ENCODE measurements around the gene RGPD6. TPM values are rescaled to one million over a fixed set of nuclear protein-coding genes. Genes with fewer than 3 reads are reported as not detected.
"Not testable (repeated sequence)": the region's sequence is repeated elsewhere in the genome, so short reads cannot be mapped to it uniquely, and the experiment has no call there.

RGPD6 gene
- polyA plus RNA-seq, 3 donors: 25.4 to 42.1 (median 35.3) TPM

DNA sequence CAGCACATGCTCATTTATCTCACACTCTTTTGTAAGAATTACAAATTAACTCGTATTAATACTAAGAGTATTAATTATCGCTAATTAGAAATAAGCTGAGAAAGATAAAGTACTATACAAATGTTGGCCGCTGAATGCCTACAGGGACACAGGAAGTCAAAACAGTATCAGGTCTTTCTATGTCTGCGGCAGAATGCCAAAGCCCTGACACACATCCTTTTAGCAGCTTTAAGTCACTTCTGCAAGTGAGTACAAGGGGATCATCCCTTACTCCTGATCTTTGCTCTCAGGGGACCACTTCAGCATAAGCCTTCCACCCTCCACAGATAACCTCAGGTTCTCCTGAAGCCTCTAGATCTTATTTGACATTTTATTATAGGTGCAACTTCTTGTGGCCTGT lies 94.3 kb downstream of the RGPD6 start:
- not testable (repeated sequence) for DNase-seq (ENCODE audit: low read depth in 3 of 3, low spot score in 2 of 3)

DNA sequence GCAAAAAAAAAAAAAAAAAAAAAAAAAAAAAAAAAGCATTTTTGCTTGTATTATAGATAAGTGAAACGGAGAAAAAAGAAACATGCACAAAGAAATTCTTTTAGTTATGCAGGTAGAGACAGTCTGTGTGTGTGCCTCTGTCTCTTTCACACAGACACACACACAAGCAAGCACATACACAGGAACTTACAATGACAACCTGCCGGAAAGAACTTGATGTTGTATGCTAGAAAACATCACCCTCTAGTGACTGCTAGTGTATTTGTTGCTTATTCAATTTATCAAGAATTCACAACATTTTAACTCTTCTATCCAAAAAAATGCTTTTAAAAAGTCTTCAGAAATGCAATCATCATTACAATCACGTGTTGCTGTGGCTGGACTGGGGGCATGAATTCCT lies 95.8 kb downstream of the RGPD6 start:
- not testable (repeated sequence) for DNase-seq (ENCODE audit: low read depth in 3 of 3, low spot score in 2 of 3)

DNA sequence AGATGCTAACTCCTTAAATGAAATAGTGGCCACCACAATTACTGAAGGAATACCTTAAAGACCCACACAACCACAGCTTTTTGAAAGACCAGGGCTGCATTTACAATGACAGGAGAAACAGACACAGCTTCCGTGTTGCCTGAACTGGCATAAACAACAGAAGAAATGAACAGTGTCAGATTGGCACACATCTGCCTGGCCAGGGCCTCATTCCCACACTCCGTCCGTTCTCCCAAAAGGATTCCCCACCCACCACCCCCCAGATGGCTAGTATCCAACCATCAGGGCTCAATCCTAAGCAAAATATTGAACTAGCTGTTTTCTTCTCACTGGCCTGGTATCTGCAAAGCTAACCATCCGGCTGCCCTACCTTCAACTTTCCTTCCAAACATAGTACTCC lies 96.9 kb downstream of the RGPD6 start:
- not testable (repeated sequence) for DNase-seq (ENCODE audit: low read depth in 3 of 3, low spot score in 2 of 3)

DNA sequence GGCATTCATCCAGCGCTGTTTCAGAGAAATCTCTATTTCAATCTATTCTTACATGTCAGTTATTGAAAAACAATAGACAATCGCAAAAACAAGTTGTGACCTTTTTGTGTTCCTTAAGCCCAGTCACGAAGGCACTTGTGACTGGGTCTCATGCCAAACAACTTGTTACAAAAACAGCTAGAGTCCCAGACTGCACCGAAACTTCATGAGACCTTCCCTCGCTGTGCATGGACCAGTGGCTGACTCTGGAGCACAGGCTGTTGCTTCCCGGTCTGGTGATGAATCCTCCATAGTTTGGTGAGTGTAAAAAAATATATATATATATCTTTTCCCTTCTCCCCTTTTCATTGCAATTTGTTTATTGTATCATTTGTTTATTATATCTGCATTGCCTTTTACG lies 99.7 kb downstream of the RGPD6 start:
- not testable (repeated sequence) for DNase-seq (ENCODE audit: low read depth in 3 of 3, low spot score in 2 of 3)

DNA sequence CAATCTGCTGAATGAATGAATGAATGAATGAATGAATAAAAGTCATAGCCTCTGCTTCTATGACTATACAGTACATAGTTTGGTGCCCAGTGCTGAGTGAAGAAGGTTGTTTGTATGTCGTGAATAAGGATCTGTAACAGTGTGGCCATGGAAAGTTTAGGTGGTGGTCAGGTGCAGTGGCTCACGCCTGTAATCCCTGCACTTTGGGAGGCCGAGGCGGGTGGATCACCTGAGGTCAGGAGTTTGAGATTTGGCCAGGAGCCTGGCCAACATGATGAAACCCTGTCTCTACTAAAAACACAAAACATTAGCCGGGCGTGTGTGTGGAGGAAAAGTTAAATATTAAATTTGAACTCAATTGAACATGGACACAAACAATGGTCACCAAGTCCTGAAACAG lies 100.1 kb downstream of the RGPD6 start:
- not testable (repeated sequence) for DNase-seq (ENCODE audit: low read depth in 3 of 3, low spot score in 2 of 3)

DNA sequence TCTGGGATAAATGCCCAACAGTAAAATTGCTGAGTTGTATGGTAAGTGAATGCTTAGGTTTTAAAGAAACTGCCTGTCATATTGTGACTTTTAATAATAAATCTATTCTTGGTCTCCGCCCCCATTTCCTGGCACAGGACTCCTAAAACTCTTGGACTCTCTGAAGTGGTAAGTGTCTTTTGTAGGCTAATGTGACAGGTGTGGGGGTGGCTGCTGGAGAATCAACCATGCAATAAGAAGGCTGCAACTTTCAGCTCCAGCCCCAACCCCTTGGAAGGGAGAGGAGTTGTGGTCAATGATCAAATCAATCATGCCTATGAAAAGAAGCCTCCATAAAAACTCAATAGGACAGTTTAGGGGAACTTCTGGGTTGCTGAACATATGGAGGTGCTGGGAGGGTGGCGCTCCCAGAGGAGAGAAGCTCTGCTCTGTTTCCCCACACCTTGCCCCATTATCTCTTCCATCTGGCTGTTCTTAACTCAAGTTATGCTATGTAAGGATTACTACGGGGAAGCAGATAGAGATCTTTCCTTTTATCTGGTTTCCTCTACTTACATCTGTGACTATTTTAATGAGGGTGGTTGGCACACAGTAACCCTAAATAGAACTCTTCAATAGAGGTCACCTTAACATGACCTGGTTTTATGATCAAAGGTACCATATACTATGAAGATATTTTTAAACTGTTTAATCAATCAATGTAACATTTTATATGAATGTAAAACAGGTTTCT lies 101.2 kb downstream of the RGPD6 start:
- not testable (repeated sequence) for DNase-seq (ENCODE audit: low read depth in 3 of 3, low spot score in 2 of 3)

DNA sequence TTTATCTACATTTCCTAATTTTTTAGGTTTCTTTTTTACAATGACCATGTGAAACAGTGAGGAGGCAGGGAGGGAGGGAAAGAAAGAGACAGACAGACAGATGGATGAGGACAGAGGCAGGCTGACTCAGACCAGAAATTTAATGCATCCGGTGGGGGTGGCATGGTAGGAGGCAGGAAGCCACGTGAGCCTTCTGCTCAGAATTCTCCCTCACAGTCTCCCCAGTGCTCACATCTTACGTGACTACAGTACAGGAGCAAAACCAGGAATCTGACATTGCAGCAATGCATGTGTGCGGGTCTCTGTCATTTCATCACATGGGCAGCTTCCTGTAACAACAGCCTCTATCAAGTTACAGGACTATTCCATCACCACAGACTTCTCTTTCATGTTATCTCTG lies 102.1 kb downstream of the RGPD6 start:
- not testable (repeated sequence) for DNase-seq (ENCODE audit: low read depth in 3 of 3, low spot score in 2 of 3)

DNA sequence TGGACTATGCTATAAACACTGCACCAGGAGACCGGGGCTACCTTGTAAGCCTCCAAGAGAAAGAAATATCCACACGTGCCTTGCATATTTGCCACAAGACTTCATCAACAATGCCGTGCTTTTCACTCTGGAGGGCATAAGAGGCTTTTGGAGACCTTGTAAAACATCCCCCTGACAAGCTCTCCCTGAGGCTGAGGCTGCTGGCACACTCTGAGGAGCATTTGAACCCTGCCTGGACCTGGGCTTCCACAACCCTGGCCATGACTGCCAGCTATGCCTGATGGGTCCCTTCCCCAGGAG lies 104.0 kb downstream of the RGPD6 start:
- DNase-seq (ENCODE audit: low read depth in 3 of 3, low spot score in 2 of 3): not testable (repeated sequence)

DNA sequence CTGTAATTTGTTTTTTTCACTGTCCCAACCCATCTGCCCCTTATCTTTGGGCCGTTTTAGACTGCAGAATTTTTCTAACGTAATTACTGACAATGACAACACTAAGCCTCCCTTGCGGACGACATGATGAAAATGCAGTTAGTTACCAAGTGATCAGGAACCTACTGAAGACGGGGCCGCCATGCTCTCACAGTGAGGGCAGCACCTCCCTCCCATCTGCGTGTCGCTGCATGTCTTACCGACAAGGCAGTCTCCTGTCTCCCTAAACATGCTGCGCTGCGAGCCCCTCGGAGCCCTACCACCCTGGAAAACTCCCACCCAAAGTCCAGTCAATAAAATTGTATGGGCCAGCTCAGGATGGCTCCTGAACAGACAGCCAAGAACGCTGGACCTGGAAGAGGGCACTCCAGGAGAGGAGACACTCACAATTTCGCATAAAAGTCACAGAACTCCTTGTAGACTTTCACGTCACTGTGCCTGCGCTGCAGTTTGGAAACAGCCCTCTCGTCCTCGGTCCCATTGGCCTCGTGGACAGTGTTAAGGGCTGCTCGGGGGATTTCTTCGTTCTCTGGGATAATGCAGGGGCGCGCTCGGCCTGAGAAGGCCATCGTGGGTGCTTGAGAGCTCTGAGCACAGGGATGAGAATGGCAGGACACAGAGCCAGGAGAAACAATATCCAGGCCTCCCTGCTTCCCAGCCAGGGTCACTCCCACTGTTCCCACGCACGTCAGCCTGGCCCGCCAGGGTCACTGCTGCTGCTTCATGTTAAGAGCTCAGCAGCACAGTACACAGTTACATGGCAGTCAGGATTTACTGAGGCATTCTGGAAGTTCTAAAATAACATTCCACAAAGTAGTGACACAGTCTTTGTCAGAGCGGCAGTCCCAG lies 104.6 kb downstream of the RGPD6 start, which contains the start of gene LIMS4:
Gene LIMS4 (minus strand): TSS at position 646 of the 888 bp plus-strand sequence. CDS start 38 bp downstream, at position 608.
- not testable (repeated sequence) for DNase-seq (ENCODE audit: low read depth in 3 of 3, low spot score in 2 of 3)

DNA sequence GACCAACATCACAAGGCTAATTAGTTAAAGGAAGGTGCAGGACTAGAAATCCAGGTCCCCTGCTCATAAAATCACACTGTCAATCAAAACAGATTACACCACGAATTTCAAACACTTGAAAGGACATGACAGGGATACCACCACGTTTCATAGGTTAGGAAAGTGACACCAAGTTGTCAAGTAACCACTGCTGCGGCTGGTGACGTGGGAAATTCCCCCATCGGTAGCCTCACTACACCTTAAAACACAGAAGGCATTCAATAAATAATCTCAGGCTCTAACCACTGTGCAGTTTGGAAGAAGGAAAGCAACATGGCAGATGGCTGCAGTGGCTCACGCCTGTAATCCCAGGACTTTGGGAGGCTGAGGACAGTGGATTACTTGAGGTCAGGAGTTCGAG lies 108.1 kb downstream of the RGPD6 start:
- not testable (repeated sequence) for DNase-seq (ENCODE audit: low read depth in 3 of 3, low spot score in 2 of 3)

DNA sequence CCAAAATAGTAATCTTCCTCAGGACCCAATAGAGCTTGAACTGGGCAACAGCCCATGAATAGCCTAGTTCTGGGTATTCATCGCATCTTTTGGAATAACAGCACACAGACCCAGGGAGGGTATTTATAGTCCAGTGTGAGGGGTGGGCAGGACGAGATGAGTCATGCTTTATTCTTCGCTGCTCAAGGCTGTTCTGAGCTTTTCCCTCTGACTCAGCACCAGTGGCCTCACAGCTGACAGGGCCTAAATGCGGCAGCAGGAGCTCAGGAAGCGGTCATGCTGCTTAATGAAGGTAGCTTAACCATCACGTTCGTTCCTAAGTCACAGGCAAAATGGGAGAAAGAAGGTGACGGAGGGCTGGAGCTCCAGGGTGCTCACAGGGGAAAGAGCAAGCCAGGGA lies 111.7 kb downstream of the RGPD6 start:
- DNase-seq (ENCODE audit: low read depth in 3 of 3, low spot score in 2 of 3): not testable (repeated sequence)

Other genes starting within 250 kb of the RGPD6 start
- gene LIMS4, start 104.4 kb downstream of the RGPD6 start, polyA plus RNA-seq (ENCODE audit: insufficient read length in 3 of 3): 1 to 10 TPM in 1 of 3 donors, under 1 TPM in 2; 0.59 to 1.1 (median 0.96) TPM
- 10 to 100 TPM; 21.9 to 25.0 (median 22.7) TPM for gene BUB1, start 100.8 kb upstream of the RGPD6 start, polyA plus RNA-seq (ENCODE audit: insufficient read length in 3 of 3)
- under 1 TPM; 0.35 to 0.83 (median 0.62) TPM for gene ACOXL, start 155.4 kb upstream of the RGPD6 start, polyA plus RNA-seq (ENCODE audit: insufficient read length in 3 of 3)